Measurements from ENCODE around the gene COMMD10. TPM values are rescaled to one million over a fixed set of nuclear protein-coding genes. Genes with fewer than 3 reads are reported as not detected.

COMMD10 gene
- total and polyA plus RNA-seq, 2 of the 8 experiments (the other 6 are each of a cell fraction or from before 2014, with no cell fraction given) = 16.5 to 43.4 TPM

DNA sequence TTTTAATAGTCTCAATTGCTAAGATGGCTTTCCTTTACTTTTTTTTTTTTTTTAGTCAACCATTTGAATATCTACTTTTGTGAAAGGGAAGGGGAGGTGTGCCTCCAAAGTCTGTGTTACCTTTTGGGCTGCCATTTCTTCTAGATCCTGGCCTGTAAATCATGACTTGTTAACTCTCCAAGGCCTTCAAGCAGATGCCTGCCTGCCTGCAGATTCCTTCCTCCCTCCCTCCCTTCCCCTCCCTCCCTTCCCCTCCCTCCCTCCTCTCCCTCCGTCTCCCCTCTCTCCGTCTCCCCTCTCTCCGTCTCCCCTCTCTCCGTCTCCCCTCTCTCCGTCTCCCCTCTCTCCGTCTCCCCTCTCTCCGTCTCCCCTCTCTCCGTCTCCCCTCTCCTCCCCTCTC lies 73.1 kb downstream of the COMMD10 start:
- POLR2A ChIA-PET (ENCODE audit: partially characterized antibody) = no interaction called here
- WGBS, 2 experiments (ENCODE audit: extremely low coverage in 1 of 2, insufficient coverage in 1 of 2, insufficient read length in 1 of 2, insufficient replicate concordance in 2 of 2, low coverage in 1 of 2, low lambda C conversion rate in 2 of 2, missing lambda C conversion rate in 1 of 2) = 20% methylated on average over 2 of the region's 8 CpGs; no CpG with 5 or more reads in 1 of the 2 experiments
- CTCF ChIA-PET (ENCODE audit: partially characterized antibody) = interaction anchor here (0.9 kb wide), 1 partner anchor 132 kb away, joined by 3 read pairs; no protein-coding TSS in a partner anchor
- TF ChIP-seq POU5F1 (IDR thresholded peaks at IDR 0.05; ENCODE audit: low read depth, low read length) (no peak), ASH2L (IDR thresholded peaks at IDR 0.05; ENCODE audit: low read length) (no peak), SIRT6 (IDR thresholded peaks at IDR 0.05; ENCODE audit: low read length) (no peak), CEBPB (IDR thresholded peaks at IDR 0.05; ENCODE audit: low read depth, low read length) (no peak), NRF1 (IDR thresholded peaks at IDR 0.05; ENCODE audit: low read depth, low read length) (no peak), SP4 (IDR thresholded peaks at IDR 0.05; ENCODE audit: low read length) (no peak), EP300 (IDR thresholded peaks at IDR 0.05; ENCODE audit: borderline replicate concordance in 1 of 2, low read depth in 2 of 2, low read length in 2 of 2) (no peak), CBX8 (IDR thresholded peaks at IDR 0.05; ENCODE audit: borderline replicate concordance, low read depth, low read length) (no peak), SP2 (IDR thresholded peaks at IDR 0.05; ENCODE audit: low read length) (no peak), SIX5 (IDR thresholded peaks at IDR 0.05; ENCODE audit: low read depth, low read length) (no peak), TAF7 (optimal IDR thresholded peaks at IDR 0.05; ENCODE audit: borderline replicate concordance, low read depth, low read length) (no peak), POLR2A (IDR thresholded peaks at IDR 0.05; ENCODE audit: control extremely low read depth in 1 of 2, low read depth in 2 of 2, low read length in 2 of 2) (no peak)
- TF ChIP-seq, protein P1, sequence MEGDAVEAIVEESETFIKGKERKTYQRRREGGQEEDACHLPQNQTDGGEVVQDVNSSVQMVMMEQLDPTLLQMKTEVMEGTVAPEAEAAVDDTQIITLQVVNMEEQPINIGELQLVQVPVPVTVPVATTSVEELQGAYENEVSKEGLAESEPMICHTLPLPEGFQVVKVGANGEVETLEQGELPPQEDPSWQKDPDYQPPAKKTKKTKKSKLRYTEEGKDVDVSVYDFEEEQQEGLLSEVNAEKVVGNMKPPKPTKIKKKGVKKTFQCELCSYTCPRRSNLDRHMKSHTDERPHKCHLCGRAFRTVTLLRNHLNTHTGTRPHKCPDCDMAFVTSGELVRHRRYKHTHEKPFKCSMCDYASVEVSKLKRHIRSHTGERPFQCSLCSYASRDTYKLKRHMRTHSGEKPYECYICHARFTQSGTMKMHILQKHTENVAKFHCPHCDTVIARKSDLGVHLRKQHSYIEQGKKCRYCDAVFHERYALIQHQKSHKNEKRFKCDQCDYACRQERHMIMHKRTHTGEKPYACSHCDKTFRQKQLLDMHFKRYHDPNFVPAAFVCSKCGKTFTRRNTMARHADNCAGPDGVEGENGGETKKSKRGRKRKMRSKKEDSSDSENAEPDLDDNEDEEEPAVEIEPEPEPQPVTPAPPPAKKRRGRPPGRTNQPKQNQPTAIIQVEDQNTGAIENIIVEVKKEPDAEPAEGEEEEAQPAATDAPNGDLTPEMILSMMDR (IDR thresholded peaks at IDR 0.05; ENCODE audit: control extremely low read depth in 1 of 3, insufficient read depth in 1 of 3, low read depth in 1 of 3, low read length in 3 of 3) = no peak

More for the DNA sequence above, 73.1 kb downstream of the COMMD10 start:
- H4K20me1 ChIP-seq (replicated peaks in 1 of 2; ENCODE audit: control insufficient read depth in 1 of 2, insufficient read depth in 2 of 2, low read length in 2 of 2) = no peaks in the 10 kb centered on the region
- no peak overlapping the region for H2BK120ac ChIP-seq (replicated peaks; ENCODE audit: low read depth, low read length)
- H3K27me3 ChIP-seq (replicated peaks in 1 of 4; ENCODE audit: control insufficient read depth in 3 of 4, extremely low read depth in 1 of 4, insufficient read depth in 3 of 4, low read length in 3 of 4) = no peaks in the 10 kb centered on the region
- H3K14ac ChIP-seq (ENCODE audit: insufficient read length) = no peak overlapping the region
- no peaks in the 10 kb centered on the region for H3K79me2 ChIP-seq (ENCODE audit: control insufficient read depth in 1 of 2, insufficient read depth in 2 of 2, low read length in 2 of 2)
- no peak overlapping the region for H2BK15ac ChIP-seq (ENCODE audit: low read length)
- H3K9me3 ChIP-seq (ENCODE audit: insufficient read depth in 2 of 2, low read depth in 1 of 2, low read length in 1 of 2) = no peaks in the 10 kb centered on the region
- no peak overlapping the region for H2BK20ac ChIP-seq (ENCODE audit: low read length)
- no peak overlapping the region for H3K9ac ChIP-seq (replicated peaks in 1 of 4; ENCODE audit: extremely low read depth in 1 of 4, low read depth in 3 of 4, low read length in 3 of 4)
- H3K4me1 ChIP-seq (replicated peaks in 1 of 4; ENCODE audit: control insufficient read depth in 3 of 4, insufficient read depth in 4 of 4, low read length in 3 of 4) = no peaks in the 10 kb centered on the region
- H3K23ac ChIP-seq (ENCODE audit: insufficient read length) = no peak overlapping the region
- H3K23me2 ChIP-seq (ENCODE audit: low read depth, low read length) = no peaks in the 10 kb centered on the region
- peak overlapping the region in 1 of 2 experiments; percentile 39; a peak in 1 of 4 replicates for H3K4me2 ChIP-seq (ENCODE audit: insufficient read depth in 1 of 2, low read depth in 2 of 2, low read length in 2 of 2)
- H3K36me3 ChIP-seq (ENCODE audit: control insufficient read depth in 2 of 4, insufficient read depth in 4 of 4, low read length in 3 of 4) = no peaks in the 10 kb centered on the region
- H2BK5ac ChIP-seq (ENCODE audit: low read depth, low read length) = no peak overlapping the region
- DNase-seq (ENCODE audit: low read depth in 1 of 2, low spot score in 2 of 2) = peak in 1 of 2 experiments; percentile 7
- no peaks in the 10 kb centered on the region for H3K79me1 ChIP-seq (ENCODE audit: low read depth, low read length)
- no peak overlapping the region for H2AK5ac ChIP-seq (ENCODE audit: low read depth, low read length)
- H2AFZ ChIP-seq (ENCODE audit: low read length) = no peak overlapping the region
- H4K8ac ChIP-seq (ENCODE audit: extremely low read depth, insufficient read depth, low read length) = no peak overlapping the region
- peak overlapping the region in 3 of 4 experiments; percentile 9 to 51 (median 32); a peak in 4 of 8 replicates for H3K4me3 ChIP-seq (ENCODE audit: extremely low read depth in 1 of 4, insufficient read depth in 2 of 4, low read depth in 3 of 4, low read length in 4 of 4)
- no peak overlapping the region for H3K56ac ChIP-seq (replicated peaks; ENCODE audit: insufficient read length, low read depth, low read length)
- FAIRE-seq = no peak
- no peak overlapping the region for H3K27ac ChIP-seq (ENCODE audit: low read depth, low read length)
- no peak overlapping the region for H4K5ac ChIP-seq (ENCODE audit: insufficient read length, low read depth, low read length)
- no peak overlapping the region for H3K4ac ChIP-seq (replicated peaks; ENCODE audit: insufficient read length, low read depth, low read length)
- no peak overlapping the region for H3K18ac ChIP-seq (ENCODE audit: extremely low read depth, low read length)
- no peak overlapping the region for H2BK12ac ChIP-seq (ENCODE audit: low read depth, low read length)
- H4K91ac ChIP-seq (replicated peaks; ENCODE audit: insufficient read length, low read length) = no peak overlapping the region

All from H1 (cell line).